Breast epithelium (tissue), 4 donors: Measurements from ENCODE around the gene MAK. TPM values are rescaled to one million over a fixed set of nuclear protein-coding genes. Genes with fewer than 3 reads are reported as not detected.
"Not testable (repeated sequence)": the region's sequence is repeated elsewhere in the genome, so short reads cannot be mapped to it uniquely, and the experiment has no call there.

Experiments used
- DNase-seq, 2 donors: peaks; one replicate each; pipeline ENCODE4 v3.0.0-alpha.2; 2019; ENCODE audit warnings: low spot score in 2 of 2
- H3K27ac ChIP-seq, 2 donors: fragments of 200-600 bp; sonication (generic) in 1 of 2; one replicate each; pipeline ENCODE4 v1.5.1; 2016 to 2019; ENCODE audit warnings: mild to moderate bottlenecking in 1 of 2
- H3K27me3 ChIP-seq, 2 donors: fragments of 200-600 bp; sonication (generic) in 1 of 2; one replicate each; pipeline versions ENCODE4 v1.5.1 to v1.6.0; 2017 to 2019; ENCODE audit warnings: control low read depth in 1 of 2, mild to moderate bottlenecking in 1 of 2
- H3K36me3 ChIP-seq: fragments of 200-600 bp; one replicate; pipeline ENCODE4 v1.5.1; 2019
- H3K4me1 ChIP-seq, 2 donors: fragments of 200-600 bp; sonication (generic); one replicate each; pipeline ENCODE4 v1.5.1; 2016 to 2019; ENCODE audit warnings: control low read depth in 1 of 2
- H3K4me3 ChIP-seq, 3 donors: fragments of 200-600 bp; sonication (generic); 1 replicate in 2 of 3; 2 replicates in 1 of 3; pipeline ENCODE4 v1.5.1; 2016 to 2019; ENCODE audit warnings: mild to moderate bottlenecking in 3 of 3, moderate library complexity in 2 of 3
- H3K9me3 ChIP-seq, 2 donors: fragments of 200-600 bp; sonication (generic) in 1 of 2; one replicate each; pipeline ENCODE4 v1.5.1; 2016 to 2019; ENCODE audit warnings: control low read depth in 1 of 2
- CTCF ChIP-seq, 3 donors: fragments of 450-650 bp; IDR thresholded peaks; one replicate each; pipeline ENCODE4 v1.5.1; 2016 to 2017; ENCODE audit warnings: antibody characterized with exemption in 3 of 3, mild to moderate bottlenecking in 3 of 3, moderate library complexity in 3 of 3
- POLR2A ChIP-seq: fragments of 450-650 bp; IDR thresholded peaks from one replicate; pipeline ENCODE4 v1.6.1; 2016; ENCODE audit warnings: antibody characterized with exemption, mild to moderate bottlenecking, moderate library complexity
- POLR2AphosphoS5 ChIP-seq, 3 donors: sonication (generic); formaldehyde crosslinking; IDR thresholded peaks; one replicate each; pipeline ENCODE4 v1.6.1; 2017; ENCODE audit warnings: antibody characterized with exemption in 3 of 3
- intact Hi-C: fragments of 100-400 bp; cut with DNase I; formaldehyde crosslinking; loops from one replicate; pipeline ENCODE4 v1.15.1; 2023; ENCODE audit warnings: low total_unique reads
- total RNA-seq, 3 donors: library from RNA; depleted of rRNA; stranded (reverse); fragments of >200 nt; gene quantifications; one replicate each; pipeline ENCODE4 v1.1.0, GENCODE V29; 2016

MAK gene
- total RNA-seq, 3 donors from 2014 or later = 0.16 to 0.98 (median 0.59) TPM

GRCh38 chr6:10722570-10722819, 115.8 kb downstream of the MAK start:
- Histone ChIP-seq H3K4me3 (peak overlapping the region; percentile 62 to 68 (median 65)), H3K36me3 (no peaks in the 10 kb centered on the region), H3K27me3 (no peaks in the 10 kb centered on the region), H3K4me1 (peaks cover 10 to 19% of the 10 kb centered on the region in 2 donors), H3K27ac (peak overlapping the region; percentile 81 to 85), H3K9me3 (no peaks in the 10 kb centered on the region)
- intact Hi-C loops = no loop called here
- no peak for DNase-seq
- TF ChIP-seq CTCF (IDR thresholded peaks at IDR 0.05) = no peak
- TF ChIP-seq POLR2A = no peak
- no peak for TF ChIP-seq POLR2AphosphoS5 (IDR thresholded peaks at IDR 0.05)

GRCh38 chr6:10721850-10722569, 116.3 kb downstream of the MAK start:
- Histone ChIP-seq H3K36me3 (no peaks in the 10 kb centered on the region), H3K4me1 (peaks cover 10 to 19% of the 10 kb centered on the region in 2 donors), H3K27me3 (no peaks in the 10 kb centered on the region), H3K27ac (peak overlapping the region; percentile 81 to 85), H3K9me3 (no peaks in the 10 kb centered on the region), H3K4me3 (peak overlapping the region; percentile 62 to 68 (median 65))
- intact Hi-C loops = no loop called here
- TF ChIP-seq POLR2A (no peak), POLR2AphosphoS5 (IDR thresholded peaks at IDR 0.05) (no peak), CTCF (IDR thresholded peaks at IDR 0.05) (no peak)
- DNase-seq = no peak

- H3K9me3 ChIP-seq, H3K36me3 ChIP-seq, DNase-seq, H3K27me3 ChIP-seq, intact Hi-C loops: not testable (repeated sequence)
- Histone ChIP-seq H3K27ac (peak overlapping the region; percentile 81 to 85), H3K4me1 (peaks cover 10 to 19% of the 10 kb centered on the region in 2 donors), H3K4me3 (peak overlapping the region; percentile 64 to 67 (median 66))
Observed at GRCh38 chr6:10720960-10721849, 117.1 kb downstream of the MAK start.

GRCh38 chr6:10720265-10720959, 117.9 kb downstream of the MAK start:
- Histone ChIP-seq H3K9me3 (no peaks in the 10 kb centered on the region), H3K27ac (peak overlapping the region; percentile 81 to 85), H3K4me3 (peak overlapping the region; percentile 64 to 67 (median 66)), H3K4me1 (peaks cover 10 to 11% of the 10 kb centered on the region in 2 donors), H3K27me3 (no peaks in the 10 kb centered on the region), H3K36me3 (no peaks in the 10 kb centered on the region)
- DNase-seq = no peak
- intact Hi-C loops = no loop called here
- peak in 2 of 3 donors; percentile 29 to 50 for TF ChIP-seq POLR2AphosphoS5 (IDR thresholded peaks at IDR 0.05)
- TF ChIP-seq POLR2A = no peak
- TF ChIP-seq CTCF (IDR thresholded peaks at IDR 0.05) = no peak

- peak overlapping the region; percentile 81 to 85 for H3K27ac ChIP-seq
- H3K9me3 ChIP-seq = no peaks in the 10 kb centered on the region
- H3K4me3 ChIP-seq = peak overlapping the region; percentile 64 to 67 (median 66)
- H3K27me3 ChIP-seq = no peaks in the 10 kb centered on the region
- no peak for TF ChIP-seq CTCF (IDR thresholded peaks at IDR 0.05)
- TF ChIP-seq POLR2AphosphoS5 (IDR thresholded peaks at IDR 0.05) = no peak
- TF ChIP-seq POLR2A = no peak
- DNase-seq = no peak
- peaks cover 9 to 10% of the 10 kb centered on the region in 2 donors for H3K4me1 ChIP-seq
- intact Hi-C loops = no loop called here
- H3K36me3 ChIP-seq = no peaks in the 10 kb centered on the region
Observed at GRCh38 chr6:10719964-10720264, 118.4 kb downstream of the MAK start.
